GM19099 (cell line): Measurements from ENCODE around the gene SCGB2B2.

Experiments used
- POLR2A ChIP-seq: IDR thresholded peaks from 3 replicates; pipeline ENCODE4 v1.6.1; 2011; ENCODE audit warnings: low read depth; ENCODE audit not compliant: insufficient read length; ENCODE audit errors: extremely low read depth

SCGB2B2 gene

GRCh38 chr19:34677386-34678084, 576 bp upstream of the SCGB2B2 start, which contains the start of gene ZNF302:
ZNF302 (plus strand) TSS chr19:34677678; CDS start chr19:34678805, 1,127 bp downstream.
- peak; percentile 88 for TF ChIP-seq POLR2A

GRCh38 chr19:34675919-34676318, 1.0 kb downstream of the SCGB2B2 start:
- TF ChIP-seq POLR2A = no peak

GRCh38 chr19:34675250-34675649, 1.7 kb downstream of the SCGB2B2 start:
- TF ChIP-seq POLR2A = no peak

- no peak for TF ChIP-seq POLR2A
Measured at GRCh38 chr19:34673590-34673989, 3.4 kb downstream of the SCGB2B2 start.

GRCh38 chr19:34671972-34672371, 5.0 kb downstream of the SCGB2B2 start:
- no peak for TF ChIP-seq POLR2A

GRCh38 chr19:34669305-34669704, 7.7 kb downstream of the SCGB2B2 start:
- TF ChIP-seq POLR2A = no peak

- TF ChIP-seq POLR2A = no peak
Measured at GRCh38 chr19:34667349-34668076, 9.4 kb downstream of the SCGB2B2 start.

- no peak for TF ChIP-seq POLR2A
Measured at GRCh38 chr19:34666958-34667265, 10.0 kb downstream of the SCGB2B2 start.

GRCh38 chr19:34666200-34666957, 10.6 kb downstream of the SCGB2B2 start:
- TF ChIP-seq POLR2A = no peak

- no peak for TF ChIP-seq POLR2A
Measured at GRCh38 chr19:34664870-34665269, 12.1 kb downstream of the SCGB2B2 start.

- TF ChIP-seq POLR2A = no peak
Measured at GRCh38 chr19:34664168-34664567, 12.8 kb downstream of the SCGB2B2 start.

- no peak for TF ChIP-seq POLR2A
Measured at GRCh38 chr19:34662919-34663318, 14.0 kb downstream of the SCGB2B2 start.

GRCh38 chr19:34661357-34661756, 15.6 kb downstream of the SCGB2B2 start:
- no peak for TF ChIP-seq POLR2A

GRCh38 chr19:34655651-34656050, 21.3 kb downstream of the SCGB2B2 start:
- TF ChIP-seq POLR2A = no peak

GRCh38 chr19:34654796-34655195, 22.2 kb downstream of the SCGB2B2 start:
- no peak for TF ChIP-seq POLR2A

GRCh38 chr19:34651747-34652146, 25.2 kb downstream of the SCGB2B2 start:
- no peak for TF ChIP-seq POLR2A
